GM21528 (cell line): Measurements from ENCODE around the gene LHX4.

Source experiments
- ATAC-seq: cut with Tn5 transposase; IDR thresholded peaks from one replicate; pipeline ENCODE4 v1.9.1; 2021; ENCODE audit warnings: mild to moderate bottlenecking, moderate library complexity; ENCODE audit not compliant: unreplicated experiment, low FRiP score

Gene LHX4

GRCh38 chr1:180269645-180270529 is 39.8 kb downstream of the LHX4 start:
- ATAC-seq, result no peak

- ATAC-seq, result no peak
Observed at GRCh38 chr1:180270530-180271271, 40.6 kb downstream of the LHX4 start.

- ATAC-seq, result no peak
Observed at GRCh38 chr1:180271272-180272255, 41.5 kb downstream of the LHX4 start.

- no peak for ATAC-seq
Observed at GRCh38 chr1:180272395-180272794, 42.3 kb downstream of the LHX4 start.

- no peak for ATAC-seq
Observed at GRCh38 chr1:180273066-180273465, 43.0 kb downstream of the LHX4 start.

- no peak for ATAC-seq
Observed at GRCh38 chr1:180274221-180274620, 44.2 kb downstream of the LHX4 start.

GRCh38 chr1:180275726-180276125 is 45.7 kb downstream of the LHX4 start:
- ATAC-seq, result no peak

GRCh38 chr1:180277476-180278193 is 47.6 kb downstream of the LHX4 start:
- ATAC-seq, result no peak

GRCh38 chr1:180278194-180278515 is 48.1 kb downstream of the LHX4 start:
- ATAC-seq, result no peak

GRCh38 chr1:180278596-180279395 is 48.7 kb downstream of the LHX4 start:
- no peak for ATAC-seq

GRCh38 chr1:180279651-180280050 is 49.6 kb downstream of the LHX4 start:
- ATAC-seq, result no peak

- no peak for ATAC-seq
Observed at GRCh38 chr1:180280617-180281016, 50.6 kb downstream of the LHX4 start.

- no peak for ATAC-seq
Observed at GRCh38 chr1:180281490-180281889, 51.4 kb downstream of the LHX4 start.

- ATAC-seq, result no peak
Observed at GRCh38 chr1:180282401-180283044, 52.5 kb downstream of the LHX4 start.

GRCh38 chr1:180283098-180283497 is 53.0 kb downstream of the LHX4 start:
- no peak for ATAC-seq

GRCh38 chr1:180286417-180286816 is 56.4 kb downstream of the LHX4 start:
- ATAC-seq, result no peak

- no peak for ATAC-seq
Observed at GRCh38 chr1:180287988-180288705, 58.1 kb downstream of the LHX4 start.

GRCh38 chr1:180288940-180289339 is 58.9 kb downstream of the LHX4 start:
- ATAC-seq, result no peak
